ENCODE measurements around the gene ZNF878.

ZNF878 gene

GRCh38 chr19:12015753-12016116 lies 37.0 kb downstream of the ZNF878 start:
- H3K4me1 Mint-ChIP-seq, result no peaks in the 10 kb centered on the region
- peaks cover 95% of the 10 kb centered on the region for H3K36me3 Mint-ChIP-seq (ENCODE audit: low read depth)
- TF ChIP-seq CTCF (IDR thresholded peaks at IDR 0.05; ENCODE audit: unreplicated experiment in 3 of 3), result no peak
- H3K27ac Mint-ChIP-seq, result no peak overlapping the region
- H3K4me3 Mint-ChIP-seq, result no peak overlapping the region
- no peaks in the 10 kb centered on the region for H3K27me3 Mint-ChIP-seq (ENCODE audit: low read depth)
- peaks cover 68% of the 10 kb centered on the region for H3K9me3 Mint-ChIP-seq

- no peaks in the 10 kb centered on the region for H3K27me3 Mint-ChIP-seq (ENCODE audit: low read depth)
- H3K27ac Mint-ChIP-seq, result no peak overlapping the region
- peaks cover 94% of the 10 kb centered on the region for H3K36me3 Mint-ChIP-seq (ENCODE audit: low read depth)
- TF ChIP-seq CTCF (IDR thresholded peaks at IDR 0.05; ENCODE audit: unreplicated experiment in 3 of 3), result no peak
- no peak overlapping the region for H3K4me3 Mint-ChIP-seq
- no peaks in the 10 kb centered on the region for H3K4me1 Mint-ChIP-seq
- peaks cover 70% of the 10 kb centered on the region for H3K9me3 Mint-ChIP-seq
These were observed 37.6 kb downstream of the ZNF878 start for GRCh38 chr19:12015015-12015752.

- Mint-ChIP-seq H3K4me3 (no peak overlapping the region), H3K27me3 (ENCODE audit: low read depth) (no peaks in the 10 kb centered on the region), H3K36me3 (ENCODE audit: low read depth) (peaks cover 68% of the 10 kb centered on the region), H3K9me3 (peaks cover 37% of the 10 kb centered on the region), H3K4me1 (no peaks in the 10 kb centered on the region), H3K27ac (no peak overlapping the region)
- no peak for TF ChIP-seq CTCF (IDR thresholded peaks at IDR 0.05; ENCODE audit: unreplicated experiment in 3 of 3)
These were observed 52.4 kb downstream of the ZNF878 start for GRCh38 chr19:12000152-12000981.

DNA sequence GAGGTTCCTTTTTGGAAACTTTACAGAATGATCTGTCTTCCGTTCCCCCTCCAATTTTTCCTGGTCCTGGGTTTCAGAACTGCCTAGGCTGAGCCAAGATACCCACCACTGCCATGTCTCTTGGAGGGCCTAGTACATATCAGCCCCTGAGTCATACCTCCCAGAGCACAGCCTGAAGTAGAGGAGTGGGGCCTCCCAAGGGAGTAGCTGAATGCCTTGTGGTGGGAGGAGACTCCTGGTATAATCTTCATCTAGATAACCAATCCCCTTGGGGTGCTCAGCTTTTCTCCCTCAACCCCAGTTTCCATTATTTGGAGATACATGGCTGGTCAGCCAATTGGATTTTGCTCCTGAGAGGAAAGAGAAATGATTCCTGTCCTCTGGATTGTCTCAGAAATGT lies 57.6 kb downstream of the ZNF878 start:
- TF ChIP-seq CTCF (IDR thresholded peaks at IDR 0.05; ENCODE audit: unreplicated experiment in 3 of 3), result no peak
- Mint-ChIP-seq H3K27me3 (ENCODE audit: low read depth) (no peaks in the 10 kb centered on the region), H3K4me3 (no peak overlapping the region), H3K36me3 (ENCODE audit: low read depth) (peaks cover 75% of the 10 kb centered on the region), H3K27ac (no peak overlapping the region), H3K4me1 (no peaks in the 10 kb centered on the region), H3K9me3 (peaks cover 45% of the 10 kb centered on the region)

Data from nephron (organoid).